Measurements from ENCODE around the gene TPO.

The TPO gene

GRCh38 chr2:1550658-1551316, 137.5 kb downstream of the TPO start:
- Histone ChIP-seq H3K27me3 (ENCODE audit: insufficient read depth, low read length) (peaks cover 12% of the 10 kb centered on the region), H3K4me3 (ENCODE audit: low read length) (no peak overlapping the region), H3K4me1 (ENCODE audit: insufficient read depth, low read length) (peaks cover 3% of the 10 kb centered on the region; the same call in 1 of the 2 replicates), H3K27ac (ENCODE audit: low read depth, low read length) (no peak overlapping the region), H3K9me3 (ENCODE audit: insufficient read depth, low read depth, low read length) (no peaks in the 10 kb centered on the region), H3K9ac (ENCODE audit: low read depth, low read length) (no peak overlapping the region), H3K36me3 (ENCODE audit: insufficient read depth, low read length) (no peaks in the 10 kb centered on the region)
- WGBS = 32% methylated on average over 32 of the region's 32 CpGs

- 93% methylated on average over 3 of the region's 4 CpGs for WGBS
- Histone ChIP-seq H3K27me3 (ENCODE audit: insufficient read depth, low read length) (peaks cover 12% of the 10 kb centered on the region), H3K27ac (ENCODE audit: low read depth, low read length) (no peak overlapping the region), H3K9ac (ENCODE audit: low read depth, low read length) (no peak overlapping the region), H3K36me3 (ENCODE audit: insufficient read depth, low read length) (no peaks in the 10 kb centered on the region), H3K9me3 (ENCODE audit: insufficient read depth, low read depth, low read length) (no peaks in the 10 kb centered on the region), H3K4me1 (ENCODE audit: insufficient read depth, low read length) (peaks cover 3% of the 10 kb centered on the region; the same call in 1 of the 2 replicates), H3K4me3 (ENCODE audit: low read length) (no peak overlapping the region)
Measured at GRCh38 chr2:1551905-1552304, 138.6 kb downstream of the TPO start.

- no peak overlapping the region for H3K27ac ChIP-seq (ENCODE audit: low read depth, low read length)
- peaks cover 12% of the 10 kb centered on the region for H3K27me3 ChIP-seq (ENCODE audit: insufficient read depth, low read length)
- H3K4me1 ChIP-seq (ENCODE audit: insufficient read depth, low read length) = peaks cover 3% of the 10 kb centered on the region; the same call in 1 of the 2 replicates
- no peaks in the 10 kb centered on the region for H3K36me3 ChIP-seq (ENCODE audit: insufficient read depth, low read length)
- no peak overlapping the region for H3K4me3 ChIP-seq (ENCODE audit: low read length)
- 96% methylated on average over 7 of the region's 7 CpGs for WGBS
- no peaks in the 10 kb centered on the region for H3K9me3 ChIP-seq (ENCODE audit: insufficient read depth, low read depth, low read length)
- H3K9ac ChIP-seq (ENCODE audit: low read depth, low read length) = no peak overlapping the region
Measured at GRCh38 chr2:1552611-1553010, 139.3 kb downstream of the TPO start.

GRCh38 chr2:1553671-1554295, 140.5 kb downstream of the TPO start:
- no peak overlapping the region for H3K9ac ChIP-seq (ENCODE audit: low read depth, low read length)
- no peak overlapping the region for H3K27ac ChIP-seq (ENCODE audit: low read depth, low read length)
- peaks cover 12% of the 10 kb centered on the region for H3K27me3 ChIP-seq (ENCODE audit: insufficient read depth, low read length)
- 83% methylated on average over 9 of the region's 9 CpGs for WGBS
- no peaks in the 10 kb centered on the region for H3K9me3 ChIP-seq (ENCODE audit: insufficient read depth, low read depth, low read length)
- peaks cover 3% of the 10 kb centered on the region; the same call in 1 of the 2 replicates for H3K4me1 ChIP-seq (ENCODE audit: insufficient read depth, low read length)
- no peaks in the 10 kb centered on the region for H3K36me3 ChIP-seq (ENCODE audit: insufficient read depth, low read length)
- no peak overlapping the region for H3K4me3 ChIP-seq (ENCODE audit: low read length)

- H3K9me3 ChIP-seq (ENCODE audit: insufficient read depth, low read depth, low read length) = no peaks in the 10 kb centered on the region
- H3K4me1 ChIP-seq (ENCODE audit: insufficient read depth, low read length) = peaks cover 3% of the 10 kb centered on the region; the same call in 1 of the 2 replicates
- H3K36me3 ChIP-seq (ENCODE audit: insufficient read depth, low read length) = no peaks in the 10 kb centered on the region
- peaks cover 2% of the 10 kb centered on the region; the same call in 1 of the 2 replicates for H3K27me3 ChIP-seq (ENCODE audit: insufficient read depth, low read length)
- H3K4me3 ChIP-seq (ENCODE audit: low read length) = no peak overlapping the region
- no peak overlapping the region for H3K9ac ChIP-seq (ENCODE audit: low read depth, low read length)
- 97% methylated on average over 8 of the region's 9 CpGs for WGBS
- no peak overlapping the region for H3K27ac ChIP-seq (ENCODE audit: low read depth, low read length)
Measured at GRCh38 chr2:1556286-1556685, 143.0 kb downstream of the TPO start.

- Histone ChIP-seq H3K9ac (ENCODE audit: low read depth, low read length) (no peak overlapping the region), H3K9me3 (ENCODE audit: insufficient read depth, low read depth, low read length) (no peaks in the 10 kb centered on the region), H3K27me3 (ENCODE audit: insufficient read depth, low read length) (no peaks in the 10 kb centered on the region), H3K4me3 (ENCODE audit: low read length) (no peak overlapping the region), H3K36me3 (ENCODE audit: insufficient read depth, low read length) (no peaks in the 10 kb centered on the region), H3K4me1 (ENCODE audit: insufficient read depth, low read length) (peaks cover 3% of the 10 kb centered on the region; the same call in 1 of the 2 replicates), H3K27ac (ENCODE audit: low read depth, low read length) (no peak overlapping the region)
- WGBS = 90% methylated on average over 13 of the region's 13 CpGs
Measured at GRCh38 chr2:1556776-1557466, 143.7 kb downstream of the TPO start.

GRCh38 chr2:1557467-1557820, 144.2 kb downstream of the TPO start:
- WGBS = 94% methylated on average over 11 of the region's 11 CpGs

GRCh38 chr2:1559589-1560175, 146.4 kb downstream of the TPO start:
- no peaks in the 10 kb centered on the region for H3K4me1 ChIP-seq (ENCODE audit: insufficient read depth, low read length)
- H3K36me3 ChIP-seq (ENCODE audit: insufficient read depth, low read length) = no peaks in the 10 kb centered on the region
- H3K27ac ChIP-seq (ENCODE audit: low read depth, low read length) = no peak overlapping the region
- H3K9ac ChIP-seq (ENCODE audit: low read depth, low read length) = no peak overlapping the region
- H3K9me3 ChIP-seq (ENCODE audit: insufficient read depth, low read depth, low read length) = no peaks in the 10 kb centered on the region
- no peaks in the 10 kb centered on the region for H3K27me3 ChIP-seq (ENCODE audit: insufficient read depth, low read length)
- WGBS = 89% methylated on average over 15 of the region's 15 CpGs
- H3K4me3 ChIP-seq (ENCODE audit: low read length) = no peak overlapping the region

More at GRCh38 chr2:1557467-1557820, 144.2 kb downstream of the TPO start:
- Histone ChIP-seq H3K4me3 (ENCODE audit: low read length) (no peak overlapping the region), H3K9ac (ENCODE audit: low read depth, low read length) (no peak overlapping the region), H3K36me3 (ENCODE audit: insufficient read depth, low read length) (no peaks in the 10 kb centered on the region), H3K27me3 (ENCODE audit: insufficient read depth, low read length) (no peaks in the 10 kb centered on the region), H3K9me3 (ENCODE audit: insufficient read depth, low read depth, low read length) (no peaks in the 10 kb centered on the region), H3K4me1 (ENCODE audit: insufficient read depth, low read length) (peaks cover 3% of the 10 kb centered on the region; the same call in 1 of the 2 replicates), H3K27ac (ENCODE audit: low read depth, low read length) (no peak overlapping the region)

- Histone ChIP-seq H3K27ac (ENCODE audit: low read depth, low read length) (no peak overlapping the region), H3K4me3 (ENCODE audit: low read length) (no peak overlapping the region), H3K4me1 (ENCODE audit: insufficient read depth, low read length) (no peaks in the 10 kb centered on the region), H3K27me3 (ENCODE audit: insufficient read depth, low read length) (no peaks in the 10 kb centered on the region), H3K9ac (ENCODE audit: low read depth, low read length) (no peak overlapping the region), H3K9me3 (ENCODE audit: insufficient read depth, low read depth, low read length) (no peaks in the 10 kb centered on the region), H3K36me3 (ENCODE audit: insufficient read depth, low read length) (no peaks in the 10 kb centered on the region)
- WGBS = 91% methylated on average over 14 of the region's 14 CpGs
Measured at GRCh38 chr2:1561259-1561658, 148.0 kb downstream of the TPO start.

- 91% methylated on average over 24 of the region's 24 CpGs for WGBS
- H3K4me1 ChIP-seq (ENCODE audit: insufficient read depth, low read length) = no peaks in the 10 kb centered on the region
- H3K27ac ChIP-seq (ENCODE audit: low read depth, low read length) = no peak overlapping the region
- no peaks in the 10 kb centered on the region for H3K36me3 ChIP-seq (ENCODE audit: insufficient read depth, low read length)
- H3K27me3 ChIP-seq (ENCODE audit: insufficient read depth, low read length) = no peaks in the 10 kb centered on the region
- H3K9me3 ChIP-seq (ENCODE audit: insufficient read depth, low read depth, low read length) = no peaks in the 10 kb centered on the region
- H3K9ac ChIP-seq (ENCODE audit: low read depth, low read length) = no peak overlapping the region
- no peak overlapping the region for H3K4me3 ChIP-seq (ENCODE audit: low read length)
Measured at GRCh38 chr2:1561811-1562421, 148.7 kb downstream of the TPO start.
